Activated T-cell treated with anti-CD3 and anti-CD28 coated beads, Interleukin-2, amount 50 U/mL, for 72 hours (primary cell): ENCODE data around the gene VCAM1. TPM values are rescaled to one million over a fixed set of nuclear protein-coding genes. Genes with fewer than 3 reads are reported as not detected.
"Not testable (repeated sequence)": the region's sequence is repeated elsewhere in the genome, so short reads cannot be mapped to it uniquely, and the experiment has no call there.

Experiments used
- ATAC-seq, 2 donors: fragments of 150-1000 bp; cut with Tn5 transposase; replicated peaks in 1 of 2; 2 replicates each; pipeline ENCODE4 v1.10.0; 2021; ENCODE audit warnings: moderate library complexity in 2 of 2, mild to moderate bottlenecking in 1 of 2
- DNase-seq, 2 donors: peaks; one replicate each; pipeline ENCODE4 v3.0.0; 2021 to 2022; ENCODE audit warnings: mixed read lengths in 1 of 2
- H3K27ac Mint-ChIP-seq: one replicate; pipeline ENCODE4 v1.8.0; 2022; ENCODE audit warnings: mild to moderate bottlenecking, moderate library complexity, mixed read lengths
- H3K27me3 Mint-ChIP-seq: one replicate; pipeline ENCODE4 v1.8.0; 2022; ENCODE audit warnings: low read depth, mixed read lengths
- H3K36me3 Mint-ChIP-seq, 2 donors: one replicate each; pipeline ENCODE4 v1.8.0; 2022; ENCODE audit warnings: mixed read lengths in 2 of 2, mild to moderate bottlenecking in 1 of 2; ENCODE audit not compliant: insufficient read depth in 2 of 2
- H3K4me1 Mint-ChIP-seq: one replicate; pipeline ENCODE4 v1.8.0; 2022; ENCODE audit warnings: low read depth, mixed read lengths
- H3K4me3 Mint-ChIP-seq, 2 donors: one replicate each; pipeline ENCODE4 v1.8.0; 2022; ENCODE audit warnings: mild to moderate bottlenecking in 2 of 2, mixed read lengths in 2 of 2, moderate library complexity in 2 of 2
- H3K9me3 Mint-ChIP-seq, 2 donors: one replicate each; pipeline ENCODE4 v1.8.0; 2022; ENCODE audit warnings: mixed read lengths in 2 of 2
- total RNA-seq, 2 donors: library from RNA; stranded (reverse); gene quantifications; one replicate each; pipeline ENCODE4 v1.2.3, GENCODE V29; 2022

VCAM1 gene
- total RNA-seq, 2 donors from 2014 or later, result 0.41 to 0.58 TPM

- no peaks in the 10 kb centered on the region for H3K36me3 Mint-ChIP-seq
- H3K4me3 Mint-ChIP-seq, result no peak overlapping the region
- no peak overlapping the region for H3K27ac Mint-ChIP-seq
- no peak for DNase-seq
- H3K9me3 Mint-ChIP-seq, result no peaks in the 10 kb centered on the region
- no peak for ATAC-seq
- H3K27me3 Mint-ChIP-seq, result peaks cover 41% of the 10 kb centered on the region
- H3K4me1 Mint-ChIP-seq, result peaks cover 22% of the 10 kb centered on the region
These were observed 8.4 kb upstream of the VCAM1 start for GRCh38 chr1:100710906-100711682.

- H3K27ac Mint-ChIP-seq, result peak overlapping the region; percentile 87
- not testable (repeated sequence) for H3K9me3 Mint-ChIP-seq, H3K36me3 Mint-ChIP-seq
- ATAC-seq, result peak; percentile 94 to 97
- H3K27me3 Mint-ChIP-seq, result peaks cover 42% of the 10 kb centered on the region
- peak overlapping the region; percentile 23 to 49 for H3K4me3 Mint-ChIP-seq
- H3K4me1 Mint-ChIP-seq, result peaks cover 22% of the 10 kb centered on the region
- peak; percentile 80 to 84 for DNase-seq
These were observed 6.5 kb upstream of the VCAM1 start for GRCh38 chr1:100713027-100713426.

- Mint-ChIP-seq H3K36me3 (no peaks in the 10 kb centered on the region), H3K27ac (no peak overlapping the region), H3K9me3 (no peaks in the 10 kb centered on the region), H3K27me3 (peaks cover 41% of the 10 kb centered on the region), H3K4me3 (no peak overlapping the region), H3K4me1 (peaks cover 22% of the 10 kb centered on the region)
- DNase-seq (peak in 1 of 2 donors; percentile 4), ATAC-seq (peak; percentile 11 to 37)
These were observed 5.9 kb upstream of the VCAM1 start for GRCh38 chr1:100713626-100714025.

- no peaks in the 10 kb centered on the region for H3K9me3 Mint-ChIP-seq
- peaks cover 22% of the 10 kb centered on the region for H3K4me1 Mint-ChIP-seq
- H3K4me3 Mint-ChIP-seq, result no peak overlapping the region
- no peak for DNase-seq
- peaks cover 40% of the 10 kb centered on the region for H3K27me3 Mint-ChIP-seq
- ATAC-seq, result no peak
- H3K27ac Mint-ChIP-seq, result no peak overlapping the region
- no peaks in the 10 kb centered on the region for H3K36me3 Mint-ChIP-seq
These were observed 4.9 kb upstream of the VCAM1 start for GRCh38 chr1:100714599-100714998.

- DNase-seq, result no peak
- H3K36me3 Mint-ChIP-seq, result no peaks in the 10 kb centered on the region
- H3K4me3 Mint-ChIP-seq, result no peak overlapping the region
- H3K9me3 Mint-ChIP-seq, result no peaks in the 10 kb centered on the region
- H3K27me3 Mint-ChIP-seq, result peaks cover 38% of the 10 kb centered on the region
- no peak overlapping the region for H3K27ac Mint-ChIP-seq
- H3K4me1 Mint-ChIP-seq, result peaks cover 22% of the 10 kb centered on the region
- no peak for ATAC-seq
These were observed 2.3 kb upstream of the VCAM1 start for GRCh38 chr1:100717218-100717617.

GRCh38 chr1:100718581-100718980 is 961 bp upstream of the VCAM1 start:
- Mint-ChIP-seq H3K9me3 (no peaks in the 10 kb centered on the region), H3K4me3 (no peak overlapping the region), H3K36me3 (no peaks in the 10 kb centered on the region), H3K4me1 (peaks cover 9% of the 10 kb centered on the region), H3K27ac (no peak overlapping the region), H3K27me3 (peaks cover 31% of the 10 kb centered on the region)
- no peak for ATAC-seq
- DNase-seq, result no peak

- H3K36me3 Mint-ChIP-seq, result no peaks in the 10 kb centered on the region
- no peaks in the 10 kb centered on the region for H3K9me3 Mint-ChIP-seq
- ATAC-seq (no peak), DNase-seq (no peak)
- peaks cover 33% of the 10 kb centered on the region for H3K27me3 Mint-ChIP-seq
- no peak overlapping the region for H3K27ac Mint-ChIP-seq
- peaks cover under 1% of the 10 kb centered on the region for H3K4me1 Mint-ChIP-seq
- no peak overlapping the region for H3K4me3 Mint-ChIP-seq
These were observed 559 bp downstream of the VCAM1 start for GRCh38 chr1:100720101-100720500.

- ATAC-seq, result no peak
- Mint-ChIP-seq H3K4me3 (no peak overlapping the region), H3K4me1 (no peaks in the 10 kb centered on the region), H3K9me3 (no peaks in the 10 kb centered on the region), H3K36me3 (no peaks in the 10 kb centered on the region), H3K27me3 (peaks cover 34% of the 10 kb centered on the region), H3K27ac (no peak overlapping the region)
- no peak for DNase-seq
These were observed 1.2 kb downstream of the VCAM1 start for GRCh38 chr1:100720751-100721150.

- peaks cover 42% of the 10 kb centered on the region for H3K27me3 Mint-ChIP-seq
- H3K27ac Mint-ChIP-seq, result no peak overlapping the region
- H3K36me3 Mint-ChIP-seq, result no peaks in the 10 kb centered on the region
- no peaks in the 10 kb centered on the region for H3K9me3 Mint-ChIP-seq
- DNase-seq (no peak), ATAC-seq (no peak)
- H3K4me3 Mint-ChIP-seq, result no peak overlapping the region
- H3K4me1 Mint-ChIP-seq, result no peaks in the 10 kb centered on the region
These were observed 2.1 kb downstream of the VCAM1 start for GRCh38 chr1:100721526-100722207.

- H3K4me3 Mint-ChIP-seq, result no peak overlapping the region
- no peak overlapping the region for H3K27ac Mint-ChIP-seq
- H3K9me3 Mint-ChIP-seq, result no peaks in the 10 kb centered on the region
- peaks cover 36% of the 10 kb centered on the region for H3K27me3 Mint-ChIP-seq
- H3K36me3 Mint-ChIP-seq, result no peaks in the 10 kb centered on the region
- ATAC-seq (no peak), DNase-seq (no peak)
- H3K4me1 Mint-ChIP-seq, result no peaks in the 10 kb centered on the region
These were observed 2.7 kb downstream of the VCAM1 start for GRCh38 chr1:100722221-100722620.

- ATAC-seq, result no peak
- H3K27me3 Mint-ChIP-seq, result peaks cover 45% of the 10 kb centered on the region
- no peak overlapping the region for H3K4me3 Mint-ChIP-seq
- no peak for DNase-seq
- H3K27ac Mint-ChIP-seq, result no peak overlapping the region
- no peaks in the 10 kb centered on the region for H3K36me3 Mint-ChIP-seq
- no peaks in the 10 kb centered on the region for H3K4me1 Mint-ChIP-seq
- no peaks in the 10 kb centered on the region for H3K9me3 Mint-ChIP-seq
These were observed 4.7 kb downstream of the VCAM1 start for GRCh38 chr1:100724281-100724680.

- Mint-ChIP-seq H3K27ac (no peak overlapping the region), H3K4me1 (no peaks in the 10 kb centered on the region), H3K4me3 (no peak overlapping the region), H3K36me3 (no peaks in the 10 kb centered on the region), H3K9me3 (no peaks in the 10 kb centered on the region), H3K27me3 (peaks cover 25% of the 10 kb centered on the region)
- DNase-seq (no peak), ATAC-seq (no peak)
These were observed 10.6 kb downstream of the VCAM1 start for GRCh38 chr1:100730130-100730529.

GRCh38 chr1:100731309-100731708 is 11.8 kb downstream of the VCAM1 start:
- DNase-seq, result no peak
- no peak for ATAC-seq
- no peaks in the 10 kb centered on the region for H3K9me3 Mint-ChIP-seq
- no peak overlapping the region for H3K4me3 Mint-ChIP-seq
- H3K4me1 Mint-ChIP-seq, result no peaks in the 10 kb centered on the region
- H3K27me3 Mint-ChIP-seq, result peaks cover 18% of the 10 kb centered on the region
- H3K27ac Mint-ChIP-seq, result no peak overlapping the region
- no peaks in the 10 kb centered on the region for H3K36me3 Mint-ChIP-seq
